PC-9 (cell line): ENCODE data around the gene MISP. TPM values are rescaled to one million over a fixed set of nuclear protein-coding genes. Genes with fewer than 3 reads are reported as not detected.

Source experiments
- BruUV-seq: library from RNA; stranded (reverse); fragments of 400-500 nt; replicated peaks from 2 replicates; lab custom pipeline; 2021; lab: Mats Ljungman, UMichigan
- CTCF ChIA-PET: fragments of 300-600 bp; sonication (Branson Sonifier 250); formaldehyde crosslinking; loops from one replicate; lab custom pipeline; 2022; ENCODE audit warnings: antibody characterized with exemption; lab: Charles Lee
- POLR2A ChIA-PET: fragments of 300-600 bp; sonication (Branson Sonifier 250); formaldehyde crosslinking; loops from one replicate; lab custom pipeline; 2022; ENCODE audit warnings: antibody characterized with exemption; ENCODE audit not compliant: unreplicated experiment; lab: Charles Lee
- DNase-seq, 2 experiments: peaks; one replicate each; pipeline versions ENCODE4 v3.0.0 to v3.0.0-alpha.2; 2015 to 2022; ENCODE audit warnings: mixed read lengths in 1 of 2
- H2AFZ ChIP-seq: fragments of 200-600 bp; sonication (generic); 2 replicates; pipeline ENCODE4 v1.8.1; 2017; ENCODE audit warnings: antibody characterized with exemption
- H3F3A ChIP-seq: fragments of 200-600 bp; sonication (generic); 2 replicates; pipeline ENCODE4 v1.8.1; 2017; ENCODE audit warnings: antibody characterized with exemption, mild to moderate bottlenecking, low read depth; ENCODE audit not compliant: insufficient read depth
- H3K27ac ChIP-seq: fragments of 200-600 bp; sonication (generic); 2 replicates; pipeline ENCODE4 v1.6.1; 2016; ENCODE audit warnings: mixed run types
- H3K27me3 ChIP-seq: fragments of 200-600 bp; sonication (generic); 2 replicates; pipeline ENCODE4 v1.6.1; 2016; ENCODE audit warnings: low read depth, mixed run types; ENCODE audit not compliant: insufficient read depth
- H3K36me3 ChIP-seq: fragments of 200-600 bp; sonication (generic); 2 replicates; pipeline ENCODE4 v1.6.1; 2016; ENCODE audit warnings: low read depth, mixed run types
- H3K4me1 ChIP-seq: fragments of 200-600 bp; sonication (generic); replicated peaks from 2 replicates; pipeline ENCODE4 v1.6.1; 2016; ENCODE audit warnings: mixed run types; ENCODE audit not compliant: insufficient read depth
- H3K4me2 ChIP-seq: fragments of 200-600 bp; sonication (generic); 2 replicates; pipeline ENCODE4 v1.6.1; 2017; ENCODE audit warnings: mixed run types
- H3K4me3 ChIP-seq: fragments of 200-600 bp; sonication (generic); 2 replicates; pipeline ENCODE4 v1.6.1; 2016; ENCODE audit warnings: mixed run types
- H3K79me2 ChIP-seq: fragments of 200-600 bp; sonication (generic); 2 replicates; pipeline ENCODE4 v1.6.1; 2017; ENCODE audit warnings: low read depth, mixed run types
- H3K9me2 ChIP-seq: fragments of 200-600 bp; sonication (generic); 2 replicates; pipeline ENCODE4 v1.8.1; 2017; ENCODE audit warnings: mild to moderate bottlenecking; ENCODE audit not compliant: insufficient read depth
- H3K9me3 ChIP-seq: fragments of 200-600 bp; sonication (generic); 2 replicates; pipeline ENCODE4 v1.8.1; 2016; ENCODE audit warnings: low read depth; ENCODE audit not compliant: insufficient read depth
- H4K20me1 ChIP-seq: fragments of 200-600 bp; sonication (generic); 2 replicates; pipeline ENCODE4 v1.8.1; 2017; ENCODE audit not compliant: insufficient read depth
- CTCF ChIP-seq: fragments of 200-600 bp; sonication (generic); conservative IDR thresholded peaks from 2 replicates; pipeline ENCODE4 v1.6.1; 2017; ENCODE audit warnings: mixed run types, antibody characterized with exemption, mild to moderate bottlenecking, moderate library complexity
- EZH2 ChIP-seq: fragments of 200-600 bp; sonication (generic); IDR thresholded peaks from 2 replicates; pipeline ENCODE4 v1.8.0; 2017; ENCODE audit warnings: antibody characterized with exemption, low read depth
- intact Hi-C: fragments of 100-400 bp; cut with micrococcal nuclease; formaldehyde crosslinking; loops from one replicate; pipeline ENCODE4 v1.10.0; 2022; ENCODE audit not compliant: unreplicated experiment
- total RNA-seq: library from RNA; stranded (reverse); gene quantifications from 2 replicates; pipeline ENCODE4 v1.2.3, GENCODE V29; 2021

Gene MISP
- total RNA-seq, 1 experiment from 2014 or later, result 91.6 TPM

- peaks cover 5% of the 10 kb centered on the region; the same call in 1 of the 2 replicates for H3K4me1 ChIP-seq
- H3K9me2 ChIP-seq, result no peaks in the 10 kb centered on the region
- no peaks in the 10 kb centered on the region for H3K9me3 ChIP-seq
- no peak for DNase-seq
- CTCF ChIA-PET, result interaction anchor here (0.6 kb wide), 1 partner anchor 28 kb away, joined by 10 read pairs; no protein-coding TSS in a partner anchor
- no peak overlapping the region for H3K4me2 ChIP-seq
- H2AFZ ChIP-seq, result no peak overlapping the region
- no peaks in the 10 kb centered on the region for H3K36me3 ChIP-seq
- H3K27me3 ChIP-seq, result no peaks in the 10 kb centered on the region
- POLR2A ChIA-PET, result no interaction called here
- BruUV-seq, result no TSS peak
- H3K4me3 ChIP-seq, result no peak overlapping the region
- H3F3A ChIP-seq, result peaks cover 16% of the 10 kb centered on the region
- no peak overlapping the region for H3K27ac ChIP-seq
- H3K79me2 ChIP-seq, result no peaks in the 10 kb centered on the region; the same call in 1 of the 2 replicates
- intact Hi-C loops, result no loop called here
- no peaks in the 10 kb centered on the region for H4K20me1 ChIP-seq
- TF ChIP-seq CTCF (no peak), EZH2 (no peak)
Measured at GRCh38 chr19:746208-746819, 4.6 kb upstream of the MISP start.

- H3F3A ChIP-seq, result peaks cover 21% of the 10 kb centered on the region
- TF ChIP-seq EZH2 (no peak), CTCF (no peak)
- ChIA-PET POLR2A (no interaction called here), CTCF (no interaction called here)
- H3K4me2 ChIP-seq, result no peak overlapping the region
- H3K9me3 ChIP-seq, result no peaks in the 10 kb centered on the region
- no TSS peak for BruUV-seq
- H3K27ac ChIP-seq, result no peak overlapping the region
- H2AFZ ChIP-seq, result no peak overlapping the region
- no peaks in the 10 kb centered on the region for H3K36me3 ChIP-seq
- peaks cover 3% of the 10 kb centered on the region; the same call in 1 of the 2 replicates for H3K79me2 ChIP-seq
- no peaks in the 10 kb centered on the region for H3K27me3 ChIP-seq
- no peak for DNase-seq
- intact Hi-C loops, result no loop called here
- H4K20me1 ChIP-seq, result no peaks in the 10 kb centered on the region
- H3K4me3 ChIP-seq, result no peak overlapping the region
- H3K4me1 ChIP-seq, result peaks cover 5% of the 10 kb centered on the region; the same call in 1 of the 2 replicates
- H3K9me2 ChIP-seq, result no peaks in the 10 kb centered on the region
Measured at GRCh38 chr19:746956-747355, 4.0 kb upstream of the MISP start.

- peaks cover 5% of the 10 kb centered on the region; the same call in 1 of the 2 replicates for H3K79me2 ChIP-seq
- H4K20me1 ChIP-seq, result no peaks in the 10 kb centered on the region
- no peaks in the 10 kb centered on the region for H3K9me3 ChIP-seq
- ChIA-PET POLR2A (no interaction called here), CTCF (no interaction called here)
- H3F3A ChIP-seq, result peaks cover 25% of the 10 kb centered on the region
- peaks cover 5% of the 10 kb centered on the region; the same call in 1 of the 2 replicates for H3K4me1 ChIP-seq
- no peak overlapping the region for H2AFZ ChIP-seq
- H3K4me3 ChIP-seq, result no peak overlapping the region
- H3K9me2 ChIP-seq, result no peaks in the 10 kb centered on the region
- no TSS peak for BruUV-seq
- TF ChIP-seq EZH2 (no peak), CTCF (no peak)
- no peak overlapping the region for H3K4me2 ChIP-seq
- no peak for DNase-seq
- no peaks in the 10 kb centered on the region for H3K36me3 ChIP-seq
- no peaks in the 10 kb centered on the region for H3K27me3 ChIP-seq
- no peak overlapping the region for H3K27ac ChIP-seq
- intact Hi-C loops, result no loop called here
Measured at GRCh38 chr19:747432-748273, 3.3 kb upstream of the MISP start.
